ENCODE data around the gene KLHL22. TPM values are rescaled to one million over a fixed set of nuclear protein-coding genes. Genes with fewer than 3 reads are reported as not detected.

Gene KLHL22
- total and polyA plus RNA-seq, 2 of the 4 experiments (the other 2 are of a cell fraction): 27.1 to 30.1 TPM

- TF ChIP-seq SMC3 (IDR thresholded peaks at IDR 0.05; ENCODE audit: low read depth, low read length): peak; percentile 32; the same call in 1 of the 2 replicates
- TF ChIP-seq BHLHE40 (IDR thresholded peaks at IDR 0.05; ENCODE audit: low read depth, low read length): no peak
These were observed 56.7 kb downstream of the KLHL22 start (continued) for GRCh38 chr22:20438678-20439492.

- Histone ChIP-seq H3K4me3 (ENCODE audit: insufficient read depth, low read depth, low read length) (peak overlapping the region; percentile 90), H3K4me2 (ENCODE audit: low read depth, low read length) (peak overlapping the region; percentile 93), H2BK15ac (ENCODE audit: low read depth, low read length) (no peak overlapping the region; the same call in 2 of the 3 replicates), H4K5ac (ENCODE audit: low read depth, low read length) (peak overlapping the region; percentile 91), H3K9me1 (ENCODE audit: insufficient read depth, low read length) (peaks cover 21% of the 10 kb centered on the region), H3K4ac (ENCODE audit: low read depth, low read length) (peak overlapping the region; percentile 85), H3K56ac (ENCODE audit: extremely low read depth, insufficient read depth, low read length) (no peak overlapping the region), H2AFZ (replicated peaks; ENCODE audit: low read length, poor library complexity) (peak overlapping the region; percentile 96), H4K8ac (ENCODE audit: low read depth in 2 of 2, low read length in 2 of 2) (peak overlapping the region; percentile 65 to 75; a peak in 3 of 4 replicates), H4K20me1 (ENCODE audit: insufficient read depth, low read length) (peaks cover 35% of the 10 kb centered on the region), H2BK120ac (ENCODE audit: low read depth, low read length) (no peak overlapping the region), H3K9me3 (ENCODE audit: control insufficient read depth, insufficient read depth, low read length) (no peaks in the 10 kb centered on the region), H2BK20ac (ENCODE audit: low read depth, low read length) (no peak overlapping the region), H2AK9ac (replicated peaks; ENCODE audit: low read depth, low read length, poor library complexity) (peak overlapping the region; percentile 71), H3K27me3 (ENCODE audit: control insufficient read depth, insufficient read depth, low read length) (no peaks in the 10 kb centered on the region), H3K14ac (replicated peaks; ENCODE audit: low read depth, low read length) (peak overlapping the region; percentile 58), H3K79me1 (ENCODE audit: low read depth in 1 of 2, low read length in 2 of 2) (peaks cover 16 to 57% of the 10 kb centered on the region in 2 experiments; a peak in 3 of 4 replicates), H2AK5ac (ENCODE audit: low read depth, low read length) (peak overlapping the region; percentile 89), H3K9ac (ENCODE audit: low read depth, low read length) (peak overlapping the region; percentile 91), H3K18ac (ENCODE audit: low read depth, low read length) (peak overlapping the region; percentile 79; the same call in 1 of the 2 replicates), H3K36me3 (ENCODE audit: control insufficient read depth, insufficient read depth, low read length) (peaks cover 6% of the 10 kb centered on the region; the same call in 1 of the 2 replicates), H3K4me1 (ENCODE audit: control insufficient read depth, insufficient read depth, low read length) (peaks cover 24% of the 10 kb centered on the region), H4K91ac (ENCODE audit: insufficient read depth, low read depth, low read length) (peak overlapping the region; percentile 84), H3K23ac (ENCODE audit: low read depth, low read length) (peak overlapping the region; percentile 74; the same call in 1 of the 2 replicates), H2BK5ac (ENCODE audit: low read depth, low read length, poor library complexity, severe bottlenecking) (peak overlapping the region; percentile 70), H3K27ac (ENCODE audit: insufficient read depth, low read length) (peak overlapping the region; percentile 91)
- ATAC-seq (ENCODE audit: low read depth) (no peak), DNase-seq (no peak)
- TF ChIP-seq POLR2A (IDR thresholded peaks at IDR 0.05; ENCODE audit: low read depth, low read length): no peak
- no peak for TF ChIP-seq RAD21 (IDR thresholded peaks at IDR 0.05; ENCODE audit: low read length)
- TF ChIP-seq USF2 (IDR thresholded peaks at IDR 0.05; ENCODE audit: low read depth, low read length): no peak
- no peak for TF ChIP-seq NFE2L2 (IDR thresholded peaks at IDR 0.05; ENCODE audit: low read depth, low read length)
- no peak for TF ChIP-seq BHLHE40 (IDR thresholded peaks at IDR 0.05; ENCODE audit: low read depth, low read length)
- dilution Hi-C loops (cut with HindIII; ENCODE audit: low sequenced_read_pairs, unreplicated experiment) (no loop called here), intact Hi-C loops (cut with micrococcal nuclease) (no loop called here), in situ Hi-C loops (cut with MboI; ENCODE audit: low sequenced_read_pairs) (no loop called here)
- no TSS peak for BruUV-seq (replicated peaks)
- CTCF ChIA-PET: no interaction called here
- WGBS, 2 experiments (ENCODE audit: extremely low coverage in 2 of 2, insufficient read length in 1 of 2): 14% methylated on average over 6 of the region's 6 CpGs; no CpG with 5 or more reads in 1 of the 2 experiments
- POLR2A ChIA-PET (ENCODE audit: unreplicated experiment): no interaction called here
These were observed 57.2 kb downstream of the KLHL22 start for GRCh38 chr22:20438427-20438677.

All from IMR-90 (cell line).